Liver (tissue), 3 donors: Measurements from ENCODE around the gene CCDC190.

Experiments used
- GABPA ChIP-seq, 2 donors: IDR thresholded peaks in 1 of 2; conservative IDR thresholded peaks in 1 of 2; 2 replicates each; pipeline ENCODE4 v1.6.1; 2016; ENCODE audit warnings: antibody characterized with exemption in 2 of 2, mild to moderate bottlenecking in 1 of 2, moderate library complexity in 1 of 2
- HNF4A ChIP-seq, 2 donors: conservative IDR thresholded peaks; 2 replicates each; pipeline ENCODE4 v1.6.1; 2016; ENCODE audit warnings: antibody characterized with exemption in 2 of 2, mild to moderate bottlenecking in 2 of 2
- HNF4G ChIP-seq: IDR thresholded peaks from 2 replicates; pipeline ENCODE4 v1.6.1; 2016; ENCODE audit warnings: antibody characterized with exemption
- RAD21 ChIP-seq, 2 donors: IDR thresholded peaks; 2 replicates each; pipeline ENCODE4 v1.6.1; 2016; ENCODE audit warnings: antibody characterized with exemption in 2 of 2, mild to moderate bottlenecking in 2 of 2
- SP1 ChIP-seq: IDR thresholded peaks from 2 replicates; pipeline ENCODE4 v1.6.1; 2018; ENCODE audit warnings: antibody characterized with exemption, mild to moderate bottlenecking
- TAF1 ChIP-seq: conservative IDR thresholded peaks from 2 replicates; pipeline ENCODE4 v1.6.1; 2016; ENCODE audit warnings: antibody characterized with exemption, mild to moderate bottlenecking
- TF ChIP-seq, protein P1 (sequence below): fragments of 150-350 bp; IDR thresholded peaks from 2 replicates; pipeline ENCODE4 v1.5.1; 2017; ENCODE audit warnings: improper control_type of control experiment, low read depth, low read length; ENCODE audit not compliant: missing input control
- TF ChIP-seq, protein P2 (sequence below): IDR thresholded peaks from 2 replicates; pipeline ENCODE4 v1.6.1; 2016; ENCODE audit warnings: antibody characterized with exemption
- donor health status: healthy.
- donor health status: healthy.

DNA sequence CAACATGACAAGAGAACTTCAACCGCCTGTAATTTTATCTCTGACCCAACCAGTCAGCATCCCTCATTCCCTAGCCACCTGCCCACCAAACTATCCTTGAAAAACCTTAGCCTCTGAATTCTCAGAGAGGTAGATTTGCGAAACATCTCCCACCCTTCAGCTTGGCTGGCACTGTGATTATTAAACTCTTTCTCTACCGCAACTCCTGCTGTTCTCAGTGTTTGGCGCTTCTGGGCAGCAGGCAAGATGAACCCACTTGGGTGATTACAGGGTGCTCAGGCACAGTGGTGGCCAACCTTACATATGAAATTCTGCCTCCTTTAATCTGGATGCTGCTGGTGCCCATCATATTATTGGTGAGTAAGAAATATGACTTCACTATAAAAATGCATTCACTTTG, 22.1 kb downstream of the CCDC190 start:
- no peak for TF ChIP-seq RAD21 (IDR thresholded peaks at IDR 0.05)
- TF ChIP-seq, protein P1, sequence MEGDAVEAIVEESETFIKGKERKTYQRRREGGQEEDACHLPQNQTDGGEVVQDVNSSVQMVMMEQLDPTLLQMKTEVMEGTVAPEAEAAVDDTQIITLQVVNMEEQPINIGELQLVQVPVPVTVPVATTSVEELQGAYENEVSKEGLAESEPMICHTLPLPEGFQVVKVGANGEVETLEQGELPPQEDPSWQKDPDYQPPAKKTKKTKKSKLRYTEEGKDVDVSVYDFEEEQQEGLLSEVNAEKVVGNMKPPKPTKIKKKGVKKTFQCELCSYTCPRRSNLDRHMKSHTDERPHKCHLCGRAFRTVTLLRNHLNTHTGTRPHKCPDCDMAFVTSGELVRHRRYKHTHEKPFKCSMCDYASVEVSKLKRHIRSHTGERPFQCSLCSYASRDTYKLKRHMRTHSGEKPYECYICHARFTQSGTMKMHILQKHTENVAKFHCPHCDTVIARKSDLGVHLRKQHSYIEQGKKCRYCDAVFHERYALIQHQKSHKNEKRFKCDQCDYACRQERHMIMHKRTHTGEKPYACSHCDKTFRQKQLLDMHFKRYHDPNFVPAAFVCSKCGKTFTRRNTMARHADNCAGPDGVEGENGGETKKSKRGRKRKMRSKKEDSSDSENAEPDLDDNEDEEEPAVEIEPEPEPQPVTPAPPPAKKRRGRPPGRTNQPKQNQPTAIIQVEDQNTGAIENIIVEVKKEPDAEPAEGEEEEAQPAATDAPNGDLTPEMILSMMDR = no peak
- TF ChIP-seq TAF1 = no peak
- TF ChIP-seq, protein P2, sequence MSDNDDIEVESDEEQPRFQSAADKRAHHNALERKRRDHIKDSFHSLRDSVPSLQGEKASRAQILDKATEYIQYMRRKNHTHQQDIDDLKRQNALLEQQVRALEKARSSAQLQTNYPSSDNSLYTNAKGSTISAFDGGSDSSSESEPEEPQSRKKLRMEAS = no peak
- no peak for TF ChIP-seq HNF4A (conservative IDR thresholded peaks at IDR 0.05)
- TF ChIP-seq SP1 = no peak
- TF ChIP-seq GABPA (IDR thresholded peaks at IDR 0.05 in 1 of 2, conservative IDR thresholded peaks at IDR 0.05 in 1 of 2) = no peak
- TF ChIP-seq HNF4G = no peak
